Fibroblast of mammary gland (primary cell): ENCODE data around the gene LHX1.

Experiments
- DNase-seq: peaks from one replicate; pipeline ENCODE4 v3.0.0-alpha.2; 2010; ENCODE audit warnings: low read depth
- H3K4me3 ChIP-seq: 2 replicates; pipeline ENCODE4 v1.5.1; 2011; ENCODE audit warnings: low read depth, mild to moderate bottlenecking, low read length, moderate library complexity; ENCODE audit not compliant: control insufficient read depth
- CTCF ChIP-seq: conservative IDR thresholded peaks from 2 replicates; pipeline ENCODE4 v1.5.1; 2011; ENCODE audit warnings: low read depth, low read length, inconsistent platforms; ENCODE audit not compliant: control insufficient read depth, insufficient read depth

Gene LHX1

GRCh38 chr17:36993227-36993626 lies 56.0 kb downstream of the LHX1 start:
- H3K4me3 ChIP-seq = no peak overlapping the region
- no peak for TF ChIP-seq CTCF
- DNase-seq = no peak
